GM12892 (cell line): ENCODE results near the gene PACRGL.
"Not testable (repeated sequence)": the region's sequence is repeated elsewhere in the genome, so short reads cannot be mapped to it uniquely, and the experiment has no call there.

Source experiments
- POLR2A ChIP-seq: IDR thresholded peaks from 2 replicates; pipeline ENCODE4 v1.6.1; 2011; ENCODE audit warnings: low read depth, low read length, control low read depth
- POLR2AphosphoS5 ChIP-seq: IDR thresholded peaks from 2 replicates; pipeline ENCODE4 v1.6.1; 2011; ENCODE audit warnings: low read depth, low read length, control low read depth

DNA sequence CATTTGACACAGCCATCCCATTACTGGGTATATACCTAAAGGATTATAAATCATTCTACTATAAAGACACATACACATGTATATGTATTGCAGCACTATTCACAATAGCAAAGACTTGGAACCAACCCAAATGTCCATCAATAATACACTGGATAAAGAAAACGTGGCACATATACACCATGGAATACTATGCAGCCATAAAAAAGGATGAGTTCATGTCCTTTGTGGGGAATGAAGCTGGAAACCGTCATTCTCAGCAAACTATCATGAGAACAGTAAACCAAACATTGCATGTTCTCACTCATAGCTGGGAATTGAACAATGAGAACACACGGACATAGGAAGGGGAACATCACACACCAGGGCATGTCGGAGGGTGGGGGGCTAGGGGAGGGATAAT lies 45.7 kb downstream of the PACRGL start:
- not testable (repeated sequence) for TF ChIP-seq POLR2AphosphoS5, POLR2A
